H9 (cell line): Measurements from ENCODE around the gene IPO11. TPM values are rescaled to one million over a fixed set of nuclear protein-coding genes. Genes with fewer than 3 reads are reported as not detected.

Experiments used
- DNase-seq: peaks from one replicate; pipeline ENCODE4 v3.0.0-alpha.2; 2017
- H2AFZ ChIP-seq: one replicate; pipeline ENCODE4 v1.6.1; 2013; ENCODE audit warnings: mild to moderate bottlenecking, low read length, control low read depth, moderate library complexity
- H2AK5ac ChIP-seq: 2 replicates; pipeline ENCODE4 v1.6.1; 2013; ENCODE audit warnings: low read length, control low read depth, mixed read lengths; ENCODE audit not compliant: insufficient read length
- H2BK120ac ChIP-seq: one replicate; pipeline ENCODE4 v1.6.1; 2013; ENCODE audit warnings: low read depth, mild to moderate bottlenecking, low read length, control low read depth, inconsistent platforms; ENCODE audit not compliant: poor library complexity, severe bottlenecking
- H2BK12ac ChIP-seq: 2 replicates; pipeline ENCODE4 v1.6.1; 2013; ENCODE audit warnings: low read length, control low read depth, mixed read lengths, low read depth; ENCODE audit not compliant: insufficient read length
- H2BK15ac ChIP-seq: 2 replicates; pipeline ENCODE4 v1.6.1; 2013; ENCODE audit warnings: low read depth, low read length, control low read depth
- H2BK20ac ChIP-seq: one replicate; pipeline ENCODE4 v1.6.1; 2013; ENCODE audit warnings: low read depth, mild to moderate bottlenecking, low read length, control low read depth, inconsistent platforms; ENCODE audit not compliant: poor library complexity, severe bottlenecking
- H2BK5ac ChIP-seq: 2 replicates; pipeline ENCODE4 v1.6.1; 2013; ENCODE audit warnings: low read length, control low read depth, mixed read lengths; ENCODE audit not compliant: insufficient read length
- H3K14ac ChIP-seq: 2 replicates; pipeline ENCODE4 v1.6.1; 2013; ENCODE audit warnings: low read length, control low read depth; ENCODE audit not compliant: insufficient read depth
- H3K18ac ChIP-seq: 2 replicates; pipeline ENCODE4 v1.6.1; 2013; ENCODE audit warnings: low read depth, mild to moderate bottlenecking, mixed read lengths, low read length, control low read depth; ENCODE audit not compliant: insufficient read length
- H3K23ac ChIP-seq: 2 replicates; pipeline ENCODE4 v1.6.1; 2013; ENCODE audit warnings: low read length, control low read depth, mixed read lengths, low read depth; ENCODE audit not compliant: insufficient read length
- H3K23me2 ChIP-seq: 2 replicates; pipeline ENCODE4 v1.6.1; 2013; ENCODE audit warnings: low read depth, mild to moderate bottlenecking, mixed read lengths, low read length, control low read depth; ENCODE audit not compliant: insufficient read length, poor library complexity, severe bottlenecking
- H3K27ac ChIP-seq: 2 replicates; pipeline ENCODE4 v1.5.1; 2013; ENCODE audit warnings: low read length, control low read depth, mixed read lengths, low read depth; ENCODE audit not compliant: insufficient read length
- H3K27me3 ChIP-seq: 2 replicates; pipeline ENCODE4 v1.6.1; 2013; ENCODE audit warnings: low read length, control low read depth, inconsistent platforms; ENCODE audit not compliant: insufficient read depth
- H3K4ac ChIP-seq: 2 replicates; pipeline ENCODE4 v1.6.1; 2013; ENCODE audit warnings: low read depth, mild to moderate bottlenecking, control low read depth, inconsistent platforms, low read length, moderate library complexity
- H3K4me1 ChIP-seq: 2 replicates; pipeline ENCODE4 v1.6.1; 2013; ENCODE audit warnings: low read length, control low read depth, inconsistent platforms; ENCODE audit not compliant: insufficient read depth
- H3K4me2 ChIP-seq: 2 replicates; pipeline ENCODE4 v1.6.1; 2013; ENCODE audit warnings: low read length, control low read depth, mixed read lengths; ENCODE audit not compliant: insufficient read length, insufficient read depth
- H3K56ac ChIP-seq: 2 replicates; pipeline ENCODE4 v1.6.1; 2013; ENCODE audit warnings: low read depth, mild to moderate bottlenecking, mixed read lengths, low read length, control low read depth; ENCODE audit not compliant: insufficient read length
- H3K79me1 ChIP-seq: 2 replicates; pipeline ENCODE4 v1.6.1; 2013; ENCODE audit warnings: low read depth, mild to moderate bottlenecking, moderate library complexity, low read length, control low read depth, inconsistent platforms; ENCODE audit not compliant: insufficient read depth, poor library complexity, severe bottlenecking
- H3K79me2 ChIP-seq: 2 replicates; pipeline ENCODE4 v1.6.1; 2013; ENCODE audit warnings: low read length, control low read depth, inconsistent platforms; ENCODE audit not compliant: insufficient read depth
- H3K9ac ChIP-seq: 2 replicates; pipeline ENCODE4 v1.6.1; 2013; ENCODE audit warnings: low read length, control low read depth, mixed read lengths; ENCODE audit not compliant: insufficient read length; ENCODE audit errors: extremely low read depth
- H3K9me3 ChIP-seq: one replicate; pipeline ENCODE4 v1.6.1; 2013; ENCODE audit warnings: low read depth, low read length, inconsistent platforms; ENCODE audit not compliant: control insufficient read depth
- H3T11ph ChIP-seq: one replicate; pipeline ENCODE4 v1.6.1; 2013; ENCODE audit warnings: mild to moderate bottlenecking, low read length, control low read depth, inconsistent platforms
- H4K20me1 ChIP-seq: one replicate; pipeline ENCODE4 v1.6.1; 2013; ENCODE audit not compliant: control insufficient read depth, insufficient read length, insufficient read depth
- H4K5ac ChIP-seq: 2 replicates; pipeline ENCODE4 v1.6.1; 2013; ENCODE audit warnings: low read depth, mild to moderate bottlenecking, mixed read lengths, low read length, control low read depth; ENCODE audit not compliant: insufficient read length
- H4K8ac ChIP-seq: replicated peaks from 2 replicates; pipeline ENCODE4 v1.6.1; 2013; ENCODE audit warnings: low read length, control low read depth, mixed read lengths, low read depth; ENCODE audit not compliant: insufficient read length
- H4K91ac ChIP-seq: 2 replicates; pipeline ENCODE4 v1.6.1; 2013; ENCODE audit warnings: low read depth, mild to moderate bottlenecking, moderate library complexity, mixed read lengths, low read length, control low read depth; ENCODE audit not compliant: insufficient read length
- H3K27ac Mint-ChIP-seq, 3 experiments: 2 replicates in 2 of 3; 3 replicates in 1 of 3; pipeline ENCODE4 v1.8.0; 2020 to 2021; ENCODE audit warnings: mixed read lengths in 3 of 3, mild to moderate bottlenecking in 1 of 3, moderate library complexity in 1 of 3
- H3K27me3 Mint-ChIP-seq: 2 replicates; pipeline ENCODE4 v1.8.0; 2021; ENCODE audit warnings: low read depth, mild to moderate bottlenecking, moderate library complexity, mixed read lengths
- H3K36me3 Mint-ChIP-seq, 3 experiments: 2 replicates in 2 of 3; 3 replicates in 1 of 3; pipeline ENCODE4 v1.8.0; 2020 to 2021; ENCODE audit warnings: low read depth in 3 of 3, mixed read lengths in 3 of 3; ENCODE audit not compliant: insufficient read depth in 1 of 3
- H3K4me1 Mint-ChIP-seq, 2 experiments: 2 replicates each; pipeline ENCODE4 v1.8.0; 2020; ENCODE audit warnings: mixed read lengths in 2 of 2
- H3K4me3 Mint-ChIP-seq, 2 experiments: 2 replicates in 1 of 2; 3 replicates in 1 of 2; pipeline ENCODE4 v1.8.0; 2020 to 2021; ENCODE audit warnings: mild to moderate bottlenecking in 2 of 2, mixed read lengths in 2 of 2, moderate library complexity in 1 of 2
- H3K9me3 Mint-ChIP-seq, 2 experiments: 2 replicates in 1 of 2; 3 replicates in 1 of 2; pipeline ENCODE4 v1.8.0; 2020; ENCODE audit warnings: mild to moderate bottlenecking in 2 of 2, mixed read lengths in 2 of 2, moderate library complexity in 1 of 2
- WGBS: extraction: QIAGEN DNeasy Blood & Tissue Kit; methylation state at CpG from one replicate; pipeline ENCODE4 v1.1.7; 2013; ENCODE audit warnings: missing lambda C conversion rate, low lambda C conversion rate, mixed read lengths; ENCODE audit not compliant: insufficient read length; ENCODE audit errors: extremely low coverage; 5-methylcytosine and 5-hydroxymethylcytosine counted together
- total RNA-seq: library from RNA; stranded (reverse); gene quantifications from 2 replicates; pipeline ENCODE4 v1.2.1, GENCODE V29; 2021
- TF ChIP-seq, protein P1 (sequence below): fragments of 200-600 bp; sonication (generic); conservative IDR thresholded peaks from 3 replicates; pipeline ENCODE4 v1.8.0; 2021; ENCODE audit warnings: antibody characterized with exemption, mild to moderate bottlenecking

Gene IPO11
- total RNA-seq, 1 experiment from 2014 or later: 63.0 TPM

- H2AFZ ChIP-seq: no peak overlapping the region
- no peaks in the 10 kb centered on the region for H3K79me2 ChIP-seq
- H3K23ac ChIP-seq: no peak overlapping the region
- H4K5ac ChIP-seq: no peak overlapping the region
- H4K20me1 ChIP-seq: no peaks in the 10 kb centered on the region
- no peak overlapping the region for H4K91ac ChIP-seq
- Mint-ChIP-seq H3K4me3 (no peak overlapping the region), H3K27ac (no peak overlapping the region), H3K27me3 (no peaks in the 10 kb centered on the region), H3K9me3 (no peaks in the 10 kb centered on the region; a peak in 1 of 5 replicates), H3K36me3 (peaks cover 3 to 22% (median 9%) of the 10 kb centered on the region in 3 experiments; a peak in 6 of 7 replicates), H3K4me1 (no peaks in the 10 kb centered on the region)
- no peak overlapping the region for H2AK5ac ChIP-seq
- no peak overlapping the region for H2BK15ac ChIP-seq
- H3K56ac ChIP-seq: no peak overlapping the region
- H3K9ac ChIP-seq: no peak overlapping the region
- no peak overlapping the region for H3K14ac ChIP-seq
- no peak overlapping the region for H3K18ac ChIP-seq
- no peak overlapping the region for H2BK20ac ChIP-seq
- H3K4ac ChIP-seq: no peak overlapping the region
- H3T11ph ChIP-seq: no peak overlapping the region
- no peak overlapping the region for H2BK5ac ChIP-seq
- no peak overlapping the region for H3K27ac ChIP-seq
- H3K79me1 ChIP-seq: no peaks in the 10 kb centered on the region
- no peak overlapping the region for H2BK120ac ChIP-seq
- no peaks in the 10 kb centered on the region for H3K27me3 ChIP-seq
- H4K8ac ChIP-seq: no peak overlapping the region
- WGBS: no CpG with 5 or more reads among the region's 4 CpGs
- TF ChIP-seq, protein P1, sequence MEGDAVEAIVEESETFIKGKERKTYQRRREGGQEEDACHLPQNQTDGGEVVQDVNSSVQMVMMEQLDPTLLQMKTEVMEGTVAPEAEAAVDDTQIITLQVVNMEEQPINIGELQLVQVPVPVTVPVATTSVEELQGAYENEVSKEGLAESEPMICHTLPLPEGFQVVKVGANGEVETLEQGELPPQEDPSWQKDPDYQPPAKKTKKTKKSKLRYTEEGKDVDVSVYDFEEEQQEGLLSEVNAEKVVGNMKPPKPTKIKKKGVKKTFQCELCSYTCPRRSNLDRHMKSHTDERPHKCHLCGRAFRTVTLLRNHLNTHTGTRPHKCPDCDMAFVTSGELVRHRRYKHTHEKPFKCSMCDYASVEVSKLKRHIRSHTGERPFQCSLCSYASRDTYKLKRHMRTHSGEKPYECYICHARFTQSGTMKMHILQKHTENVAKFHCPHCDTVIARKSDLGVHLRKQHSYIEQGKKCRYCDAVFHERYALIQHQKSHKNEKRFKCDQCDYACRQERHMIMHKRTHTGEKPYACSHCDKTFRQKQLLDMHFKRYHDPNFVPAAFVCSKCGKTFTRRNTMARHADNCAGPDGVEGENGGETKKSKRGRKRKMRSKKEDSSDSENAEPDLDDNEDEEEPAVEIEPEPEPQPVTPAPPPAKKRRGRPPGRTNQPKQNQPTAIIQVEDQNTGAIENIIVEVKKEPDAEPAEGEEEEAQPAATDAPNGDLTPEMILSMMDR: no peak
- no peaks in the 10 kb centered on the region for H3K9me3 ChIP-seq
- no peaks in the 10 kb centered on the region for H3K23me2 ChIP-seq
- DNase-seq: no peak
- no peak overlapping the region for H2BK12ac ChIP-seq
- no peak overlapping the region for H3K4me2 ChIP-seq
- H3K4me1 ChIP-seq: no peaks in the 10 kb centered on the region
Observed at GRCh38 chr5:62534461-62535236, 122.1 kb downstream of the IPO11 start.
